Astrocyte (in vitro differentiated cells and primary cell): ENCODE results near the gene VARS2. TPM values are rescaled to one million over a fixed set of nuclear protein-coding genes. Genes with fewer than 3 reads are reported as not detected.

Experiments
- DNase-seq: peaks from one replicate; pipeline ENCODE4 v3.0.0-alpha.2; 2010; ENCODE audit warnings: low read depth
- FAIRE-seq: peaks from 2 replicates; lab custom pipeline; 2011; peaks lifted over from hg19 to GRCh38; lab: Jason Lieb, UNC
- H2AFZ ChIP-seq: 2 replicates; pipeline ENCODE4 v1.6.0; 2012; ENCODE audit warnings: low read depth, low read length, inconsistent platforms
- H3K27ac ChIP-seq: 2 replicates; pipeline ENCODE4 v1.5.1; 2011; ENCODE audit warnings: low read depth, low read length, inconsistent platforms
- H3K27me3 ChIP-seq: 2 replicates; pipeline ENCODE4 v1.6.0; 2011; ENCODE audit warnings: low read length, inconsistent platforms; ENCODE audit not compliant: insufficient read depth
- H3K36me3 ChIP-seq: 2 replicates; pipeline ENCODE4 v1.5.1; 2011; ENCODE audit warnings: low read length, inconsistent platforms; ENCODE audit not compliant: insufficient read depth
- H3K4me1 ChIP-seq: 2 replicates; pipeline ENCODE4 v1.5.1; 2011; ENCODE audit warnings: low read length, inconsistent platforms; ENCODE audit not compliant: insufficient read depth
- H3K4me2 ChIP-seq: 2 replicates; pipeline ENCODE4 v1.6.0; 2012; ENCODE audit warnings: low read length, inconsistent platforms
- H3K4me3 ChIP-seq: 2 replicates; pipeline ENCODE4 v1.5.1; 2011; ENCODE audit warnings: low read depth, mild to moderate bottlenecking, low read length, inconsistent platforms; ENCODE audit not compliant: insufficient read depth
- H3K79me2 ChIP-seq: 2 replicates; pipeline ENCODE4 v1.6.0; 2012; ENCODE audit warnings: mild to moderate bottlenecking, low read length, inconsistent platforms; ENCODE audit not compliant: insufficient read depth
- H3K9ac ChIP-seq: 2 replicates; pipeline ENCODE4 v1.6.0; 2012; ENCODE audit warnings: mild to moderate bottlenecking, low read length, inconsistent platforms
- H3K9me3 ChIP-seq: 2 replicates; pipeline ENCODE4 v1.5.1; 2012; ENCODE audit warnings: low read depth, mild to moderate bottlenecking, low read length, inconsistent platforms; ENCODE audit not compliant: insufficient read depth
- H4K20me1 ChIP-seq: 2 replicates; pipeline ENCODE4 v1.6.0; 2012; ENCODE audit warnings: low read length, inconsistent platforms; ENCODE audit not compliant: insufficient read depth
- H3K27ac Mint-ChIP-seq: one replicate; pipeline ENCODE4 v1.8.0; 2021; ENCODE audit warnings: mild to moderate bottlenecking, mixed read lengths; ENCODE audit not compliant: unreplicated experiment
- H3K27me3 Mint-ChIP-seq: one replicate; pipeline ENCODE4 v1.8.0; 2021; ENCODE audit warnings: low read depth, mixed read lengths; ENCODE audit not compliant: unreplicated experiment
- H3K36me3 Mint-ChIP-seq: one replicate; pipeline ENCODE4 v1.8.0; 2021; ENCODE audit warnings: low read depth, mixed read lengths; ENCODE audit not compliant: unreplicated experiment
- H3K4me1 Mint-ChIP-seq: one replicate; pipeline ENCODE4 v1.8.0; 2021; ENCODE audit warnings: low read depth, mixed read lengths; ENCODE audit not compliant: unreplicated experiment
- H3K4me3 Mint-ChIP-seq: one replicate; pipeline ENCODE4 v1.8.0; 2021; ENCODE audit warnings: mild to moderate bottlenecking, moderate library complexity, mixed read lengths; ENCODE audit not compliant: unreplicated experiment
- H3K9me3 Mint-ChIP-seq: one replicate; pipeline ENCODE4 v1.8.0; 2021; ENCODE audit warnings: mild to moderate bottlenecking, mixed read lengths; ENCODE audit not compliant: unreplicated experiment
- CTCF ChIP-seq: IDR thresholded peaks from 2 replicates; pipeline ENCODE4 v1.5.1; 2011; ENCODE audit warnings: low read depth, mild to moderate bottlenecking, inconsistent platforms, low read length, moderate library complexity; ENCODE audit not compliant: insufficient read depth
- EZH2 ChIP-seq: IDR thresholded peaks from 2 replicates; pipeline ENCODE4 v1.6.1; 2012; ENCODE audit warnings: mild to moderate bottlenecking, low read length, inconsistent platforms; ENCODE audit not compliant: insufficient read depth
- total RNA-seq: library from RNA; stranded (reverse); gene quantifications from 2 replicates; pipeline ENCODE4 v1.2.1, GENCODE V29; 2021

The VARS2 gene
- total RNA-seq, 1 donor from 2014 or later: 19.8 TPM

GRCh38 chr6:30889496-30889885, 24.5 kb upstream of the VARS2 start:
- Mint-ChIP-seq H3K9me3 (no peaks in the 10 kb centered on the region), H3K27me3 (no peaks in the 10 kb centered on the region), H3K4me1 (peaks cover 41% of the 10 kb centered on the region), H3K36me3 (peaks cover 29% of the 10 kb centered on the region), H3K4me3 (peak overlapping the region; percentile 50), H3K27ac (peak overlapping the region; percentile 91)
- Histone ChIP-seq H3K27me3 (no peaks in the 10 kb centered on the region), H3K4me1 (peaks cover 45% of the 10 kb centered on the region), H3K36me3 (no peaks in the 10 kb centered on the region), H2AFZ (no peak overlapping the region), H3K9me3 (no peaks in the 10 kb centered on the region), H4K20me1 (peaks cover 17% of the 10 kb centered on the region), H3K27ac (no peak overlapping the region), H3K79me2 (peaks cover 54% of the 10 kb centered on the region), H3K9ac (no peak overlapping the region), H3K4me3 (no peak overlapping the region), H3K4me2 (no peak overlapping the region)
- FAIRE-seq: no peak
- TF ChIP-seq CTCF: no peak
- TF ChIP-seq EZH2: no peak
- no peak for DNase-seq

- Mint-ChIP-seq H3K27me3 (no peaks in the 10 kb centered on the region), H3K4me1 (peaks cover 41% of the 10 kb centered on the region), H3K9me3 (no peaks in the 10 kb centered on the region), H3K36me3 (peaks cover 35% of the 10 kb centered on the region), H3K4me3 (peak overlapping the region; percentile 50), H3K27ac (peak overlapping the region; percentile 91)
- no peak overlapping the region for H3K9ac ChIP-seq
- no peak overlapping the region for H3K4me2 ChIP-seq
- H3K27ac ChIP-seq: no peak overlapping the region
- no peak for TF ChIP-seq EZH2
- TF ChIP-seq CTCF: no peak
- H3K36me3 ChIP-seq: peaks cover 3% of the 10 kb centered on the region
- H3K9me3 ChIP-seq: no peaks in the 10 kb centered on the region
- no peaks in the 10 kb centered on the region for H3K27me3 ChIP-seq
- DNase-seq (peak; percentile 37), FAIRE-seq (no peak)
- no peak overlapping the region for H3K4me3 ChIP-seq
- peaks cover 51% of the 10 kb centered on the region for H3K79me2 ChIP-seq
- H2AFZ ChIP-seq: no peak overlapping the region
- peaks cover 23% of the 10 kb centered on the region for H4K20me1 ChIP-seq
- H3K4me1 ChIP-seq: peaks cover 42% of the 10 kb centered on the region
These were observed 24.0 kb upstream of the VARS2 start for GRCh38 chr6:30889921-30890645.
